ENCODE data around the gene TIMM50.

Gene TIMM50

DNA sequence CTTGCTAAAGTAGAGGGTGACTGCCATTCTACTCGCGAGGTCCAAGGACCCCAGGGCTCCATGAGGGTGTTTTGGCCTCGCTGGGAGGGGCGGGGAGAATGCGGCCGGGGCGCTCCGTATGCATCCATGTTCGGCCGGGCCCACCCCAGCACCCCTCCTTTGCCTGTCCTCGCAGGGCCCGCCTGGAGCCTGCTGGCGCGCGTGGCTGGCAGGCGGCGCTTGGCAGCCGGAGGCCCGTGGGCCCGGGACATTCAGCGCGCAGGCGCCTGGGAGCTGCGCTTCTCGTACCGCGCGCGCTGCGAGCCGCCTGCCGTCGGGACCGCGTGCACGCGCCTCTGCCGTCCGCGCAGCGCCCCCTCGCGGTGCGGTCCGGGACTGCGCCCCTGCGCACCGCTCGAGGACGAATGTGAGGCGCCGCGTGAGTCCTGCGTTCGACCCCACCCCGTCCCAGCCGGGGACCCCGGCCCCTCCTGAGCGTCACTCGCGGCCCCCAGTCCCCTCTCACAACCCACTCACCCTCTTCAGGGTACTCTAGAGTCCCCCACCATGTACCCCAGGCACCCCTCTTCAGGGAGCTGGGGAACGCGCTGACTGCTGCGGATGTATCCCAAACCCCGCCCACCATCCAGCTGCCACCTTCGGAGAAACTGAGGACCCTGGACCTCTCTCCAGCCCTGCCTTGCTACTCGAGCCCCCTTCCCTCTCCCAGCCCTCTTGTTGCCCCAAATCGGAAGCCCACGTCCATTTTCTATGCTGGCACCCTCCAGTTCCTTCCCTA is 22.2 kb downstream of the TIMM50 start:
- DNase-seq, result peak; percentile 92

- DNase-seq, result no peak
These were observed 25.9 kb downstream of the TIMM50 start for GRCh38 chr19:39506598-39506943.

GRCh38 chr19:39506944-39507714 is 26.5 kb downstream of the TIMM50 start:
- DNase-seq, result peak; percentile 79

DNA sequence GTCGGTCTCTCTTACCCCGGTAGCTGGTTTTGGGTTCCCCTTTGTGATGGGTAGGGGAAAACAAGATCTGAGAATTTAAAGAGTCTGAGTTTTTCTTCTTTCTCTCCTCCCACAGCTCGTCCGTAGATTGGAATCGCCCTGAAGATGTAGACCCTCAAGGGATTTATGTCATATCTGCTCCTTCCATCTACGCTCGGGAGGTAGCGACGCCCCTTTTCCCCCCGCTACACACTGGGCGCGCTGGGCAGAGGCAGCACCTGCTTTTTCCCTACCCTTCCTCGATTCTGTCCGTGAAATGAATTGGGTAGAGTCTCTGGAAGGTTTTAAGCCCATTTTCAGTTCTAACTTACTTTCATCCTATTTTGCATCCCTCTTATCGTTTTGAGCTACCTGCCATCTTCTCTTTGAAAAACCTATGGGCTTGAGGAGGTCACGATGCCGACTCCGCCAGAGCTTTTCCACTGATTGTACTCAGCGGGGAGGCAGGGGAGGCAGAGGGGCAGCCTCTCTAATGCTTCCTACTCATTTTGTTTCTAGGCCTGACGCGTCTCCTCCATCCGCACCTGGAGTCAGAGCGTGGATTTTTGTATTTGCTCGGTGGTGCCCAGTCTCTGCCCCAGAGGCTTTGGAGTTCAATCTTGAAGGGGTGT is 27.2 kb downstream of the TIMM50 start:
- DNase-seq, result no peak

DNA sequence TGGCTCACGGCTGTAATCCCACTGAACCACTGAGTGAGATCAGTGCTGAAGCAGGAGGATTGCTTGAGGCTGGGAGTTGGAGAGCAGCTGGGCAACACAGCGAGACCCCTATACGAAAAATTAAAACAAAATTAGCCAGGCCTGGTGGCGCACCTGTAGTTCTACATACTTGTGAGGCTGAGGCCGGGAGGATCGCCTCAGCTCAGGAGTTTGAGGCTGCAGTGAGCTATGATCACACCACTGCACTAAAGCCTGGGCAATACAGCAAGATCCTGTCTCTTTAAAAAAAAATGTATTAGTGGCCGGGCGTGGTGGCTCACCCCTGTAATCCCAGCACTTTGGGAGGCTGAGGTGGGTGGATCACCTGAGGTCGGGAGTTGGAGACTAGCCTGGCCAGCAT is 28.0 kb downstream of the TIMM50 start:
- no peak for DNase-seq

- no peak for DNase-seq
These were observed 28.6 kb downstream of the TIMM50 start for GRCh38 chr19:39509233-39509632.

DNA sequence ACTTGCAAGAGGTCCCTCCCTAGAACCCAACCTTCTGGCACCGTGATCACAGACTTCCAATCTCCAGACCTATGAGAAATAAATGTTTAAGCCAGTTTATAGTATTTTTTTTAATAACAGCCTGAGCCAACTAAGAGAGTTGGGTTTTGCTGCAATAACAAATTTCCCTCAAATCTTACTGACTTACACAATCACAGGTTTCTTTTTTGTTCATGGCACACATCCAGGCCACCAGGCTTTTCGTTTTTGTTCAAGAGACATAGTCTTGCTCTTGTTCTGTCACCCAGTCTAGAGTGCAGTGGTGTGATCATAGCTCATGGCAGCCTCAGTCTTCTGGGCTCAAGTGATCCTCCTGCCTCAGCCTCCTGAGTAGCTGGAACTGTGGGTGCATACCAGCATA is 32.4 kb downstream of the TIMM50 start:
- DNase-seq, result no peak

GRCh38 chr19:39514840-39515550 is 34.4 kb downstream of the TIMM50 start, which contains the start of gene SELENOV:
TSS of gene SELENOV (plus strand) at chr19:39515139. CDS start at chr19:39515213, 74 bp downstream.
- no peak for DNase-seq

GRCh38 chr19:39515551-39516191 is 35.0 kb downstream of the TIMM50 start:
- no peak for DNase-seq

DNA sequence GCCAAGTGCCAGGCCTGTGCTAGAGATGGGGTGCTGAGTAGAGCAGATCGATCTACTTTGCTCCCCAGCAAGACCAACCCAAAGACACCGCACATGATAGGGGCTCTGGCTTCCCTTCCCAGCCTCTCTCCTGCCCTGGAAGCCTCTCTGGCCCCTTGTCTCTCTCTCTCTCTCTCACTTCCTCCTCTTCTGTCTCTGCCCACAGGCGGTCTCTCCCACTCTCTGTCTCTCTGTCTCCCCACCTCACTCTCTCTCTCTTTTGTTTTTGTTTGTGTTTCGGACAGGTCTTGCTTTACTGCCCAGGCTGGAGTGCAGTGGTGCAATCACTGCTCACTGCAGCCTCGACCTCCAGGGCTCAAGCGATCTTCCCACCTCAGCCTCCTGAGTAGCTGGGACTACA is 35.6 kb downstream of the TIMM50 start:
- no peak for DNase-seq

GRCh38 chr19:39517432-39517831 is 36.8 kb downstream of the TIMM50 start:
- no peak for DNase-seq

DNA sequence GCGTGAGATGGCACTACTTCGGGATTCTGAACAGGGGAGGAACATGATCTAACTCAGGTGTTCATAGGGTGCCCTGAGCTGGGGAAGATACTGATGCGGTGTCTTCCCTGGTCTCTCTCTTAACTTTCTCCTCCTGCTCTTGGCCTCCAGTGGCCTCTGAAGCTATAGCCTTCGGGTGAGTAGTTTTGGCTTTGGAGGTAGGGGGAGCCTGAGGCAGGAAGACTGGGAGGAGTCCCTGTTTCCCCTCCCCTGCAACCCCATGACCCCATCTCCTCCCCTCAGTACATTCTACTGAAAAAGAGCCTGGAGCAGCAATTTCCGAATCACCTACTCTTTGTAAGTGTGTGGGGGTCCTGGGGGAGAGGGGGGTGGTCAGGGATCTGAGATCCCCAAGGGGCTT is 37.8 kb downstream of the TIMM50 start:
- DNase-seq, result no peak

- DNase-seq, result no peak
These were observed 38.3 kb downstream of the TIMM50 start for GRCh38 chr19:39518975-39519374.

- no peak for DNase-seq
These were observed 40.2 kb downstream of the TIMM50 start for GRCh38 chr19:39520541-39521484.

DNA sequence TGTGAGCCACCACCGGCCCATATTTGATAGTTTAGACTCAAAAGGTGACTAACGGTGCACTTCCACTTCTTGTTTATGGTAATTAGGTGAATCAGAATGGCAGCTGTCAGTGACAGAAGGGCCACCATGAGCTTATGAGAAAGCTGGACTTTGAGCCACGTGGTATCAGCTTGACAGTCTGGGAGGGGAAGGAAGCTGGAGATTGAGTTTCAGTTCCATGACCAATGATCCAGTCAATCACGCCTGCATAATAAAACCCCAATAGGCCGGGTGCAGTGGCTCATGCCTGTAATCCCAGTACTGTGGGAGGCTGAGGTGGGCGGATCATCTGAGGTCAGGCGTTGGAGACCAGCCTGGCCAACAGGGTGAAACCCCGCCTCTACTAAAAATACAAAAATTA is 43.9 kb downstream of the TIMM50 start:
- no peak for DNase-seq

GRCh38 chr19:39525205-39525604 is 44.6 kb downstream of the TIMM50 start:
- DNase-seq, result no peak

- DNase-seq, result no peak
These were observed 51.2 kb downstream of the TIMM50 start for GRCh38 chr19:39531834-39532232.

DNA sequence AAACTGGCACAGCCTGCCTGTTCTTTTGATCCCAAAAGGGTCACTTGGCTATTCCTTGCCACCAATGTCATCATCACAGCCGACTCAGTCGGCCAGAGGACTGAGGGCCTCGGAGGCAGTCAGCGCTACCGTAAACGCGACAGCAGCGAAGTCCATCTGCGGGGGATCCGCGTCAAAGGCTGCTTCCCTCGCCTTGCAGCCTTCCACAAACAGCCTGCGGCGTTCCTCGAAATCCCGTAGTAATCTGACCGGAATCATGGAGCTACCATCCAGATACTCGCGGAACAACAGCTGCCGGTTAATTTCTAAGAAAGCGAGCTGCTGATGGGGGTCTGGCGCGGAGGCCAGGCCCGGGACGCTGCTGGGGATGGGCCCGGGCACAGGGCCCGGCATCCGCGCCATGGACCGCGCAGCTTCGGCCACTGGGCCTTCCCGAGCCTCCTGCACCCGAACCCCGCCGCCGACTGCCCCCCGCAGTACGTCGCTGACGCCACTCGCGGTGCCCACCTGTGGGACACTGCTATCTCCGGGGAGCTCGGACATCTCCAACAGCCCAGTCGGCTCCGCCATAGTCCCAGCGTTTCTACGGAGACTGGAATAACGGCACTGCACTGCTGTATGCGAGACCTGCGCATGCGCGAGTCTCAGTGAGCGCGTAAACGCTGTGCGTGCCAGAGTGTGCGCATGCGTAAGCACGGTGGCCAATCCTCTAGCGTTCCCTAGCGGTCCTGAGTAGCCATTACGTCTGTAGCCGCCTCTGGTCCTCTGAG is 51.8 kb downstream of the TIMM50 start, which contains the start of gene EID2B:
TSS of gene EID2B (minus strand) at position 620 of the 770 bp plus-strand sequence. CDS start at position 570, 50 bp downstream.
- peak; percentile 98 for DNase-seq

- DNase-seq, result no peak
These were observed 52.4 kb downstream of the TIMM50 start for GRCh38 chr19:39533003-39533512.

GRCh38 chr19:39533791-39534190 is 53.2 kb downstream of the TIMM50 start:
- no peak for DNase-seq
